ENCODE data around the gene ABCD3.

- TF ChIP-seq CTCF (IDR thresholded peaks at IDR 0.05), result no peak
- TF ChIP-seq POLR2A (IDR thresholded peaks at IDR 0.05), result no peak
Measured at GRCh38 chr1:94550396-94550795, 132.2 kb downstream of the ABCD3 start.

Measured in right lobe of liver (tissue), 4 donors.